Cortex of kidney (tissue), 1 donor: ENCODE results near the gene PTPRZ1.

Experiments
- DNase-seq: peaks from one replicate; lab custom pipeline; 2025; lab: John Stamatoyannopoulos, UW

PTPRZ1 gene

GRCh38 chr7:122055073-122055472 is 182.1 kb downstream of the PTPRZ1 start:
- no peak for DNase-seq

GRCh38 chr7:122056977-122057376 is 184.0 kb downstream of the PTPRZ1 start:
- DNase-seq, result no peak

GRCh38 chr7:122059542-122059941 is 186.6 kb downstream of the PTPRZ1 start:
- DNase-seq, result no peak

- no peak for DNase-seq
Observed at GRCh38 chr7:122063146-122063545, 190.2 kb downstream of the PTPRZ1 start.

GRCh38 chr7:122064971-122065370 is 192.0 kb downstream of the PTPRZ1 start:
- DNase-seq, result no peak

- DNase-seq, result no peak
Observed at GRCh38 chr7:122067077-122067476, 194.1 kb downstream of the PTPRZ1 start.

- DNase-seq, result no peak
Observed at GRCh38 chr7:122068046-122068445, 195.1 kb downstream of the PTPRZ1 start.

GRCh38 chr7:122068999-122069398 is 196.0 kb downstream of the PTPRZ1 start:
- DNase-seq, result no peak

- DNase-seq, result no peak
Observed at GRCh38 chr7:122070062-122070461, 197.1 kb downstream of the PTPRZ1 start.

GRCh38 chr7:122070834-122071233 is 197.9 kb downstream of the PTPRZ1 start:
- DNase-seq, result no peak

- no peak for DNase-seq
Observed at GRCh38 chr7:122072272-122072671, 199.3 kb downstream of the PTPRZ1 start.

GRCh38 chr7:122072924-122073599 is 200.1 kb downstream of the PTPRZ1 start:
- no peak for DNase-seq

GRCh38 chr7:122073635-122074034 is 200.7 kb downstream of the PTPRZ1 start:
- no peak for DNase-seq

GRCh38 chr7:122082160-122082559 is 209.2 kb downstream of the PTPRZ1 start:
- no peak for DNase-seq

- no peak for DNase-seq
Observed at GRCh38 chr7:122082670-122083069, 209.7 kb downstream of the PTPRZ1 start.

- no peak for DNase-seq
Observed at GRCh38 chr7:122092964-122093797, 220.2 kb downstream of the PTPRZ1 start.

- no peak for DNase-seq
Observed at GRCh38 chr7:122094549-122094948, 221.6 kb downstream of the PTPRZ1 start.

GRCh38 chr7:122095642-122096041 is 222.7 kb downstream of the PTPRZ1 start:
- DNase-seq, result no peak

- DNase-seq, result no peak
Observed at GRCh38 chr7:122100021-122100420, 227.1 kb downstream of the PTPRZ1 start.

GRCh38 chr7:122103064-122103463 is 230.1 kb downstream of the PTPRZ1 start:
- no peak for DNase-seq
